Muscle of back (tissue), 11 donors: ENCODE measurements around the gene GALNT1. TPM values are rescaled to one million over a fixed set of nuclear protein-coding genes. Genes with fewer than 3 reads are reported as not detected.

Experiments used
- DNase-seq, 3 donors: peaks; one replicate each; pipeline versions ENCODE4 v3.0.0 to v3.0.0-alpha.2; 2013
- polyA plus RNA-seq, 10 donors: library from polyadenylated mRNA; unstranded; fragments of 120-200 nt; gene quantifications; one replicate each; pipeline ENCODE4 v1.2.1, GENCODE V29; 2013; ENCODE audit not compliant: insufficient read length in 10 of 10

The GALNT1 gene
- polyA plus RNA-seq, 10 donors, result 78.8 to 115 (median 91.1) TPM

- DNase-seq, result peak in 2 of 3 donors; percentile 38 to 74
Observed at GRCh38 chr18:35581898-35582641, 530 bp downstream of the GALNT1 start.

GRCh38 chr18:35582899-35583558, 1.5 kb downstream of the GALNT1 start:
- peak in 1 of 3 donors; percentile 24 for DNase-seq

- DNase-seq, result no peak
Observed at GRCh38 chr18:35584735-35585134, 3.2 kb downstream of the GALNT1 start.

- no peak for DNase-seq
Observed at GRCh38 chr18:35585608-35586007, 4.1 kb downstream of the GALNT1 start.

GRCh38 chr18:35588122-35588521, 6.6 kb downstream of the GALNT1 start:
- no peak for DNase-seq

GRCh38 chr18:35588995-35589394, 7.5 kb downstream of the GALNT1 start:
- DNase-seq, result no peak

- DNase-seq, result peak in 1 of 3 donors; percentile 30
Observed at GRCh38 chr18:35589546-35589945, 8.0 kb downstream of the GALNT1 start.

GRCh38 chr18:35590935-35591334, 9.4 kb downstream of the GALNT1 start:
- DNase-seq, result no peak

GRCh38 chr18:35592298-35592697, 10.8 kb downstream of the GALNT1 start:
- no peak for DNase-seq

- no peak for DNase-seq
Observed at GRCh38 chr18:35593859-35594258, 12.3 kb downstream of the GALNT1 start.

- no peak for DNase-seq
Observed at GRCh38 chr18:35597758-35598157, 16.2 kb downstream of the GALNT1 start.

GRCh38 chr18:35602193-35602820, 20.8 kb downstream of the GALNT1 start:
- no peak for DNase-seq

GRCh38 chr18:35603008-35603407, 21.5 kb downstream of the GALNT1 start:
- no peak for DNase-seq

- no peak for DNase-seq
Observed at GRCh38 chr18:35603528-35603927, 22.0 kb downstream of the GALNT1 start.

GRCh38 chr18:35604369-35604768, 22.8 kb downstream of the GALNT1 start:
- DNase-seq, result no peak

- no peak for DNase-seq
Observed at GRCh38 chr18:35605686-35606417, 24.3 kb downstream of the GALNT1 start.

- DNase-seq, result no peak
Observed at GRCh38 chr18:35609236-35609635, 27.7 kb downstream of the GALNT1 start.

GRCh38 chr18:35610089-35610488, 28.5 kb downstream of the GALNT1 start:
- no peak for DNase-seq

GRCh38 chr18:35610724-35611123, 29.2 kb downstream of the GALNT1 start:
- no peak for DNase-seq

- DNase-seq, result no peak
Observed at GRCh38 chr18:35611518-35611917, 30.0 kb downstream of the GALNT1 start.

- no peak for DNase-seq
Observed at GRCh38 chr18:35616074-35616473, 34.5 kb downstream of the GALNT1 start.
